NCI-H748 (cell line): ENCODE results near the gene CD5L.

Source experiments
- DNase-seq: peaks from one replicate; lab custom pipeline; 2025; ENCODE audit not compliant: unreplicated experiment; lab: John Stamatoyannopoulos, UW

The CD5L gene

DNA sequence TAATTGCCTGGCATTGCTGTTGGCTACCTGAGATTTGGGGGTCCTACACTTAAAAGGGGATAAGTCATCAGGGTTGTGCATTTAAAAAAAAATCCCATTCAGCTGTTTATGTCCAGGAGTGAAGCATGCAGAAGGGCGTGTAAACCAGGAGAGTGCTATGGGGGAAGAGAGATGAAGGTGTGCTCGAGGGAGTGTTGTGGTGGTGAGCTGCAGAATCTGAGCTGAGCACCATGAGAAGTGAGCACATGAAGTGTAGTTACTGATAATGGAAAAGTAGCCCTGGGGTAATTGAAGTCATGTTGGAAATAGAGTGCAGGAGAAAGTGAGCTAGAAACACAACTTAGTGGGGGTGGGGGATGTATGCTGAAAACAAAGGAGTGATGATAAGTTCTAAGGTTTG is 22.4 kb downstream of the CD5L start:
- no peak for DNase-seq

DNA sequence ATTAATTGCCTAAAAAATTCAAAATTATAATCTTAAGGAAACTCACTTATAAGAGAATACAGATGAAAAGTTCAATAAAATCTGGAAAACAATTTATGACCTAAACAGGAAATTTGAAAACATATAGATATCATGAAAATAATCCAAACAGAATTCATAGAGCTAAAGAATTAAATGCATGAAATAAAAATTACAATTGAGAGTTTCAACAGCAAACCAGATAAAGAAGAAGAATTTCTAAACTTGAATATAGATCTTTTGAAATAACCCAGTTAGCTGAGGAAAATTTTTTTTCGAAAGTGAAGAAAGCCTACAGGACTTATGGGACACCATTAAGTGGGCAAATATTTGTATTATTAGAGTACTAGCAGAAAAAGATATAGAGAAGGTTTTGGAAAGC is 28.3 kb downstream of the CD5L start:
- no peak for DNase-seq

- no peak for DNase-seq
These were observed 35.0 kb downstream of the CD5L start for GRCh38 chr1:157806431-157807149.

DNA sequence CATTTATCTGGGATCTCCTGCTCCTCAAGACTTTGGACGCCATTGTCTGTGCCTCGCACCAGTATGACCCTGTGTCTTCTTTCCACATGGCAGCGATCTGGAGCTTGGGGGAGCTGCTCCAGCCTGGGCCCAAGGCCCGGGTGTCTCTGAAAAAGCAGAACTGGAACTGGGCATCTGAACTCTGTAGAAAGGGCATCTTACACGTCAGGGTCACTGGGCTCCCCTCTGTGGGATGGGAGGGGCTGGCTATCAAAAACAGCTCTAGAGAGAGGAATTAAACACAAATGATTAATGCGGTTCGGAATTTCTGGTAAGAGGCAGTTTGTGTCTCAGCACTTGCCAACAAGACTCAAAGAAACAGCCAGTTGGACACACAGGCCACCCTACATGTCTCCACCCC is 37.8 kb downstream of the CD5L start:
- no peak for DNase-seq

DNA sequence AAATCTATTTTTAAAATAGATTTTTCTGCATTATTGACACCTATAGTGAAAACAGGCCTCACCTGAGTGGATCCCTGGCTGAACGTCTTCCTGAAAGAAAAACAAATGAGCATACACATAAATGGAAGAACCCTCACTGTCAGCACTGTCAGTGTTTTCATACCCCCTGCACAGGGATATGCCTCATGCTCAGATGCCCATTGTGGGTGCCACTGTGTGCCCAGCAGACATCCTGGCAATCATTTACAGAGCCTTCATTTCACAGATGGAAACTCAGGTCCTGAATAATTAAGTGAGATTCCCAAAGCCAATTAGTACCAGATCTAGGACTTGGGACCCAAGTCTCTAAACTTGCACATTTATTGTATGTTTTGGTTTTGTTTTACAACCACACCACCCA is 41.6 kb downstream of the CD5L start:
- no peak for DNase-seq

GRCh38 chr1:157798211-157798610 is 43.4 kb downstream of the CD5L start:
- no peak for DNase-seq

DNA sequence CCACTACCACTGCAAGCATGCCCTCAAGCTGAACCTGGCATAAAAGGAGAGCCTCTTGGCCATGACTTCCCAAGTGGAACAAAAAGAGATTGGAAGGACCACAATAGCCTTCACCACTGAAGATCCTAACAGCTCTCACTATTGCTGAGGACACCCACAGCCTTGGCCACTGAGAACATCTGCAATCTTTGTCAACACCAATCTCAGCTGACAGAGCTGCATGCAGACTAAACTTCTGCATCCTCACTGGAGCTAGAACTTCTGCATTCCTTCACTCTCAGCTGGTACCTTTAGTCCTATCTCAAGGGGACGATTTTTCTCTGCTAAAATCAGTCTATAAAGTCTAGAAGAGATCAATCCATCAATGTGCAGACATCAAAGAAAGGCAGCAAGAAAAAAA is 56.4 kb downstream of the CD5L start:
- DNase-seq: no peak

- no peak for DNase-seq
These were observed 56.8 kb downstream of the CD5L start for GRCh38 chr1:157784801-157785200.

- DNase-seq: no peak
These were observed 58.7 kb downstream of the CD5L start for GRCh38 chr1:157782931-157783330.

GRCh38 chr1:157781048-157781447 is 60.6 kb downstream of the CD5L start:
- DNase-seq: no peak
